GM23248 (cell line): ENCODE results near the gene CSNK2A1.

Experiments used
- EZH2 ChIP-seq: fragments of 200-600 bp; sonication (generic); IDR thresholded peaks from 2 replicates; pipeline ENCODE4 v1.6.1; 2018; ENCODE audit warnings: antibody characterized with exemption, mild to moderate bottlenecking; ENCODE audit not compliant: insufficient read depth, poor library complexity, severe bottlenecking
- EZH2phosphoT487 ChIP-seq: fragments of 200-600 bp; sonication (generic); IDR thresholded peaks from 2 replicates; pipeline ENCODE4 v1.6.1; 2018; ENCODE audit warnings: antibody characterized with exemption, moderate library complexity, mild to moderate bottlenecking, low read depth; ENCODE audit not compliant: insufficient read depth

DNA sequence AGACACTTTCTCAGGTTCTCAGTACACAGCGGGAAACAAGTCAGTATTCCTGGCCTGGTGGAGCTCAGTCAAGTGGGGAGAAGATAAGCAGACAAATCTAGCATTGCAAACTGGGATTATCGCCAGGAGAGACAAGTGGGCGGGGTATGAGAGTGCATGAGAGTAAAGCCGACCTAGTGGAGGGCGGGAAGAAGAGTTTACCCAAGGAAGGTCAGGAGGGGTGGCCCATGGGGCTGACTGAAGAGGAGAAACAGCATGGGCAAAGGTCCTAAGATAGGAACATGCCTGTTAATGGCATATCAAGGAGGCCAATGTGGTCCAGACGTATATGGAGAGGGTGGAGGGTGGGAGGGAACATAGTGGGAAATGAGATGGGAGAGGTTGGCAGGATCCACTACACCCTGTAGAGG, 12.4 kb upstream of the CSNK2A1 start:
- TF ChIP-seq EZH2 (no peak), EZH2phosphoT487 (no peak)
